SJSA1 (cell line): Measurements from ENCODE around the gene CCDC68. TPM values are rescaled to one million over a fixed set of nuclear protein-coding genes. Genes with fewer than 3 reads are reported as not detected.

ENCODE experiments used
- DNase-seq, 2 experiments: peaks; one replicate each; pipeline ENCODE4 v3.0.0-alpha.2; 2015 to 2020; ENCODE audit warnings: low spot score in 2 of 2, low read depth in 1 of 2
- H3K27ac ChIP-seq: fragments of 250-450 bp; sonication (Bioruptor Pico); 2 replicates; pipeline ENCODE4 v1.5.1; 2020; ENCODE audit warnings: mild to moderate bottlenecking, moderate library complexity
- H3K27me3 ChIP-seq: fragments of 250-450 bp; sonication (Bioruptor Pico); replicated peaks from 2 replicates; pipeline ENCODE4 v1.5.1; 2020; ENCODE audit warnings: mild to moderate bottlenecking, moderate library complexity
- H3K36me3 ChIP-seq: fragments of 250-450 bp; sonication (Bioruptor Pico); 2 replicates; pipeline ENCODE4 v1.5.1; 2020; ENCODE audit warnings: mild to moderate bottlenecking
- H3K4me1 ChIP-seq: fragments of 250-450 bp; sonication (Bioruptor Pico); replicated peaks from 2 replicates; pipeline ENCODE4 v1.6.1; 2021; ENCODE audit warnings: mild to moderate bottlenecking
- H3K4me3 ChIP-seq: fragments of 250-450 bp; sonication (Bioruptor Pico); 2 replicates; pipeline ENCODE4 v1.5.1; 2020; ENCODE audit warnings: mild to moderate bottlenecking
- H3K9me3 ChIP-seq: fragments of 250-450 bp; sonication (Bioruptor Pico); replicated peaks from 2 replicates; pipeline ENCODE4 v1.5.1; 2020; ENCODE audit warnings: mild to moderate bottlenecking
- total RNA-seq: library from RNA; depleted of rRNA; stranded (reverse); fragments of >200 nt; shearing (Covaris generic); gene quantifications from 2 replicates; pipeline ENCODE4 v1.2.3, GENCODE V29; 2014; rRNA removed

Gene CCDC68, protein sequence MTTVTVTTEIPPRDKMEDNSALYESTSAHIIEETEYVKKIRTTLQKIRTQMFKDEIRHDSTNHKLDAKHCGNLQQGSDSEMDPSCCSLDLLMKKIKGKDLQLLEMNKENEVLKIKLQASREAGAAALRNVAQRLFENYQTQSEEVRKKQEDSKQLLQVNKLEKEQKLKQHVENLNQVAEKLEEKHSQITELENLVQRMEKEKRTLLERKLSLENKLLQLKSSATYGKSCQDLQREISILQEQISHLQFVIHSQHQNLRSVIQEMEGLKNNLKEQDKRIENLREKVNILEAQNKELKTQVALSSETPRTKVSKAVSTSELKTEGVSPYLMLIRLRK
- 0.03 TPM in 1 of 2 replicates, not detected in the other for total RNA-seq

DNA sequence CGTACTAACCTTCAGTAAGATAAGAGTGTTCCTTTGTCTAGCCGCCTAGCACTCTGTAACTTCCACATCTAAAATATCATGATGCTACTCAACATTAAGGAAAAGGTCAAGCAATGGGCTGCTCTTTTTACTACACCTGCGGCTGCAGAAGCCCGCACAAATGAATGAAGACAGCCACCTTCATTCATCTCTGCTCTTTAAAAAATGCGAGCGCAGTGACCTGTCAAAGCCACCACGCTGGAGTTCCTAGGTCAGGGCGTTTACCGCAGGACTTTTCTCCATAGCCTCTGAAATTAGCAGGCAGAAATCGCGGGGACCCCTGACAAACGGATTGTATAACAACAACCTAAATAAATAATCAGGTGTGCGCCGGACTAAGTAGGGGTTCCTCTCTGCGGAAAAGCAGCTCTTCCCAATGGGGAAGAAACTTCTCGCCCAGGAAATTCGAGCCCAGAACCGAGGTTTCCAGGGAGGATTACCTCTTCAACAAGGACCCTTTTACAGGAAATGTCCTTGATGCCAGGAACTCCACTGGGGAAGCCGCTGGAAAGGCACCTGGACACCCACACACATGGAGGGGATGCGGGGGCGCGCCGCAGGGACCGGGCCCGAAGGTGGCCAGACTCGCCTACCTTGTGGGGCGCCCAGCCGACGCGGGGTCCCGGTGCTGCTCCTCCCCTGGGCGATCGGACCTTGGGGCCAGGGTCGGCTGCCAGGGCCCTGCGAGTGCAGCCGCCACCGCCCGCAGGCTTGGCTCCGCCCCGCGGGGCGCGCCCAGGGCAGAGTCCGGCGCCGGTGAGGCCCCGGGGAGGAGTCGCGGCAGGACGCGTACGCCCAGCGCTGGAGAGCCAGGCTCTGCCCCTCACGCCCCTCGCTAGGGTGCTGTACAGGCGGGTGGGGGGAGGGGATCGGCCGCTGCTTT lies at the start of gene CCDC68:
Gene CCDC68 (minus strand): TSS at position 758 of the 922 bp plus-strand sequence. CDS start 16,670 bp downstream, outside the sequence.
- Histone ChIP-seq H3K4me3 (no peak within 1 kb of the TSS), H3K9me3 (no peaks in the 10 kb centered on the region), H3K27me3 (no peaks in the 10 kb centered on the region), H3K36me3 (no peaks in the 10 kb centered on the region), H3K4me1 (peaks cover 13% of the 10 kb centered on the region), H3K27ac (peak within 1 kb of the TSS; percentile 36; the same call in 1 of the 2 replicates)
- DNase-seq, result no peak

GRCh38 chr18:55007602-55008001 lies 48.3 kb upstream of the CCDC68 start:
- no peaks in the 10 kb centered on the region for H3K36me3 ChIP-seq
- no peak for DNase-seq
- H3K4me3 ChIP-seq, result no peak overlapping the region
- no peaks in the 10 kb centered on the region for H3K9me3 ChIP-seq
- H3K27me3 ChIP-seq, result no peaks in the 10 kb centered on the region
- H3K4me1 ChIP-seq, result 0 out of 2 replicates have a peak, but pooled peaks cover 7% of the 10 kb centered on the region
- no peak overlapping the region for H3K27ac ChIP-seq

- H3K27ac ChIP-seq, result no peak overlapping the region
- DNase-seq, result no peak
- H3K4me3 ChIP-seq, result no peak overlapping the region
- no peaks in the 10 kb centered on the region for H3K4me1 ChIP-seq
- no peaks in the 10 kb centered on the region for H3K36me3 ChIP-seq
- no peaks in the 10 kb centered on the region for H3K27me3 ChIP-seq
- no peaks in the 10 kb centered on the region for H3K9me3 ChIP-seq
These were observed 44.4 kb upstream of the CCDC68 start for GRCh38 chr18:55003695-55004094.

DNA sequence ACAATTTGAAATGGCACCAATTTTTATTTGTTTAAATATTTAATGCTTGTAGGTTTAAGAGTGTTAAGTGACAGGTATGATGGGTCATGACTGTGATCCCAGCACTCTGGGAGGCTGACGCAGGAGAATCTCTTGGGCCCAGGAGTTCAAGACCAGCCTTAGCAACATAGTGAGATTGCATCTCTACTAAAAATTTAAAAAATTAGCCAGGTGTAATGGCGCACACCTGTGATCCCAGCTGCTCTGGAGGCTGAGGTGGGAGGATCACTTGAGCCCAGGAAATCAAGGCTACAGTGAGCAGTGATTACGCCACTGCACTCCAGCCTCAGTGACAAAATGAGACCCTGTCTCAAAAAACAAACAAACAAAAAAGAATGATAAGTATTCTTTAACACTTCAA lies 43.0 kb upstream of the CCDC68 start:
- H3K4me1 ChIP-seq, result no peaks in the 10 kb centered on the region
- DNase-seq, result no peak
- H3K27me3 ChIP-seq, result no peaks in the 10 kb centered on the region; the same call in 1 of the 2 replicates
- H3K9me3 ChIP-seq, result no peaks in the 10 kb centered on the region
- no peaks in the 10 kb centered on the region for H3K36me3 ChIP-seq
- H3K27ac ChIP-seq, result no peak overlapping the region
- H3K4me3 ChIP-seq, result no peak overlapping the region

GRCh38 chr18:55001394-55002024 lies 42.2 kb upstream of the CCDC68 start:
- Histone ChIP-seq H3K4me1 (no peaks in the 10 kb centered on the region), H3K9me3 (no peaks in the 10 kb centered on the region)
- DNase-seq, result no peak

GRCh38 chr18:55000529-55000928 lies 41.3 kb upstream of the CCDC68 start:
- Histone ChIP-seq H3K4me3 (no peak overlapping the region), H3K9me3 (no peaks in the 10 kb centered on the region), H3K36me3 (no peaks in the 10 kb centered on the region), H3K27ac (no peak overlapping the region), H3K27me3 (no peaks in the 10 kb centered on the region; the same call in 1 of the 2 replicates), H3K4me1 (no peaks in the 10 kb centered on the region)
- no peak for DNase-seq

More at GRCh38 chr18:55001394-55002024, 42.2 kb upstream of the CCDC68 start:
- H3K36me3 ChIP-seq, result no peaks in the 10 kb centered on the region
- no peaks in the 10 kb centered on the region; the same call in 1 of the 2 replicates for H3K27me3 ChIP-seq
- H3K27ac ChIP-seq, result no peak overlapping the region
- no peak overlapping the region for H3K4me3 ChIP-seq

DNA sequence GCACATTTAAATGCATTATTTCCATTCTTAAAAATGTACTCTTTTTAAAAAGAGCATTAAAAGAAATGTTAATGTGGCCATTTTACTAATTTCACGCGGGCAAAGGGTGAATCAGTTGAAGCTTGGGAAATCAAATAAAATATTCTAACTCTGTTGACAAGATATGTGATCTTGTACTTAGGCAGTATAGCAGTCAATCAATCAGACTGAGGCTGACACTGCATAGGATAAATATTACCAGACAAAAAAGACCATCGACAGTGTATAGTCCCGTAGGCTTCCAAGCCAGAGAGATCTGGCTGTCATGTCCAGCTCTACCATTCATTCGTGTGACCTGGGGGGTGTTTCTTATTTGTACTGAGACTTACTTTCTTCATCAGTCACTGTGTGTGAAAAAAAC lies 39.8 kb upstream of the CCDC68 start:
- Histone ChIP-seq H3K4me3 (no peak overlapping the region), H3K4me1 (no peaks in the 10 kb centered on the region), H3K9me3 (no peaks in the 10 kb centered on the region), H3K27ac (no peak overlapping the region), H3K36me3 (no peaks in the 10 kb centered on the region), H3K27me3 (no peaks in the 10 kb centered on the region; the same call in 1 of the 2 replicates)
- no peak for DNase-seq

GRCh38 chr18:54995421-54996143 lies 36.3 kb upstream of the CCDC68 start:
- Histone ChIP-seq H3K27ac (no peak overlapping the region), H3K4me1 (no peaks in the 10 kb centered on the region)

GRCh38 chr18:54991981-54992380 lies 32.7 kb upstream of the CCDC68 start:
- H3K27ac ChIP-seq, result no peak overlapping the region
- H3K36me3 ChIP-seq, result no peaks in the 10 kb centered on the region
- H3K4me3 ChIP-seq, result no peak overlapping the region
- no peaks in the 10 kb centered on the region for H3K4me1 ChIP-seq
- H3K9me3 ChIP-seq, result no peaks in the 10 kb centered on the region
- no peaks in the 10 kb centered on the region for H3K27me3 ChIP-seq
- no peak for DNase-seq

More at GRCh38 chr18:54995421-54996143, 36.3 kb upstream of the CCDC68 start:
- Histone ChIP-seq H3K4me3 (no peak overlapping the region), H3K27me3 (no peaks in the 10 kb centered on the region; the same call in 1 of the 2 replicates), H3K9me3 (no peaks in the 10 kb centered on the region), H3K36me3 (no peaks in the 10 kb centered on the region)
- no peak for DNase-seq

- H3K27me3 ChIP-seq, result no peaks in the 10 kb centered on the region; the same call in 1 of the 2 replicates
- no peak for DNase-seq
- no peak overlapping the region for H3K4me3 ChIP-seq
- no peak overlapping the region for H3K27ac ChIP-seq
- no peaks in the 10 kb centered on the region for H3K36me3 ChIP-seq
- H3K9me3 ChIP-seq, result no peaks in the 10 kb centered on the region
- H3K4me1 ChIP-seq, result no peaks in the 10 kb centered on the region; the same call in 1 of the 2 replicates
These were observed 25.6 kb upstream of the CCDC68 start for GRCh38 chr18:54984908-54985307.

DNA sequence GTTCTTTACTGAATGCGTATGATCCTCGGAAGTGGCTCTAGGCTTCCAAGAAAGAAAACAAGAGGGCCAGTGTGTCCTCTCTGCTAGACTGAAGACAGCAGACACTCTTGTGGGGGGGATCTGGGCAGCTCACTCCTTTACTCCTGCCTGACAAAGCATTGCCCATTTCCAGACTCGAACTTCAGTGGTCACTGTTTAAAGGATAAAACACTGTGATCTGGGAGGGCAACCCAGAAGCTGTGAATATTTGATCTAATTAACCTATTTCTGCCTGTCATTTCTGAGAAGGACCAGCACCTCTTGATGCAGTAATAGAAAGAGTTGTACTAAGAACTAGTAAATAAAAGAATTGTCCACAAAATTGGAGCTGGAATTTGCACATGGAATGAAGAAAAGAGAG lies 24.5 kb upstream of the CCDC68 start:
- no peaks in the 10 kb centered on the region; the same call in 1 of the 2 replicates for H3K4me1 ChIP-seq
- no peaks in the 10 kb centered on the region for H3K36me3 ChIP-seq
- no peak overlapping the region for H3K4me3 ChIP-seq
- H3K27ac ChIP-seq, result no peak overlapping the region
- no peak for DNase-seq
- H3K27me3 ChIP-seq, result no peaks in the 10 kb centered on the region; the same call in 1 of the 2 replicates
- H3K9me3 ChIP-seq, result no peaks in the 10 kb centered on the region

GRCh38 chr18:54983041-54983686 lies 23.9 kb upstream of the CCDC68 start:
- no peak overlapping the region for H3K4me3 ChIP-seq

More at GRCh38 chr18:54983041-54983686, 23.9 kb upstream of the CCDC68 start:
- H3K36me3 ChIP-seq, result no peaks in the 10 kb centered on the region
- peak in 1 of 2 experiments; percentile 62 for DNase-seq
- no peaks in the 10 kb centered on the region; the same call in 1 of the 2 replicates for H3K9me3 ChIP-seq
- no peaks in the 10 kb centered on the region; the same call in 1 of the 2 replicates for H3K4me1 ChIP-seq
- H3K27ac ChIP-seq, result peak overlapping the region; percentile 9; the same call in 1 of the 2 replicates
- no peaks in the 10 kb centered on the region; the same call in 1 of the 2 replicates for H3K27me3 ChIP-seq
